PC-9 (cell line): Measurements from ENCODE around the gene GOLT1A. TPM values are rescaled to one million over a fixed set of nuclear protein-coding genes. Genes with fewer than 3 reads are reported as not detected.

Source experiments
- BruUV-seq: library from RNA; stranded (reverse); fragments of 400-500 nt; replicated peaks from 2 replicates; lab custom pipeline; 2021; lab: Mats Ljungman, UMichigan
- CTCF ChIA-PET: fragments of 300-600 bp; sonication (Branson Sonifier 250); formaldehyde crosslinking; loops from one replicate; lab custom pipeline; 2022; ENCODE audit warnings: antibody characterized with exemption; lab: Charles Lee
- POLR2A ChIA-PET: fragments of 300-600 bp; sonication (Branson Sonifier 250); formaldehyde crosslinking; loops from one replicate; lab custom pipeline; 2022; ENCODE audit warnings: antibody characterized with exemption; ENCODE audit not compliant: unreplicated experiment; lab: Charles Lee
- DNase-seq, 2 experiments: peaks; one replicate each; pipeline versions ENCODE4 v3.0.0 to v3.0.0-alpha.2; 2015 to 2022; ENCODE audit warnings: mixed read lengths in 1 of 2
- H2AFZ ChIP-seq: fragments of 200-600 bp; sonication (generic); 2 replicates; pipeline ENCODE4 v1.8.1; 2017; ENCODE audit warnings: antibody characterized with exemption
- H3F3A ChIP-seq: fragments of 200-600 bp; sonication (generic); 2 replicates; pipeline ENCODE4 v1.8.1; 2017; ENCODE audit warnings: antibody characterized with exemption, mild to moderate bottlenecking, low read depth; ENCODE audit not compliant: insufficient read depth
- H3K27ac ChIP-seq: fragments of 200-600 bp; sonication (generic); 2 replicates; pipeline ENCODE4 v1.6.1; 2016; ENCODE audit warnings: mixed run types
- H3K27me3 ChIP-seq: fragments of 200-600 bp; sonication (generic); 2 replicates; pipeline ENCODE4 v1.6.1; 2016; ENCODE audit warnings: low read depth, mixed run types; ENCODE audit not compliant: insufficient read depth
- H3K36me3 ChIP-seq: fragments of 200-600 bp; sonication (generic); 2 replicates; pipeline ENCODE4 v1.6.1; 2016; ENCODE audit warnings: low read depth, mixed run types
- H3K4me1 ChIP-seq: fragments of 200-600 bp; sonication (generic); replicated peaks from 2 replicates; pipeline ENCODE4 v1.6.1; 2016; ENCODE audit warnings: mixed run types; ENCODE audit not compliant: insufficient read depth
- H3K4me2 ChIP-seq: fragments of 200-600 bp; sonication (generic); 2 replicates; pipeline ENCODE4 v1.6.1; 2017; ENCODE audit warnings: mixed run types
- H3K4me3 ChIP-seq: fragments of 200-600 bp; sonication (generic); 2 replicates; pipeline ENCODE4 v1.6.1; 2016; ENCODE audit warnings: mixed run types
- H3K79me2 ChIP-seq: fragments of 200-600 bp; sonication (generic); 2 replicates; pipeline ENCODE4 v1.6.1; 2017; ENCODE audit warnings: low read depth, mixed run types
- H3K9me2 ChIP-seq: fragments of 200-600 bp; sonication (generic); 2 replicates; pipeline ENCODE4 v1.8.1; 2017; ENCODE audit warnings: mild to moderate bottlenecking; ENCODE audit not compliant: insufficient read depth
- H3K9me3 ChIP-seq: fragments of 200-600 bp; sonication (generic); 2 replicates; pipeline ENCODE4 v1.8.1; 2016; ENCODE audit warnings: low read depth; ENCODE audit not compliant: insufficient read depth
- H4K20me1 ChIP-seq: fragments of 200-600 bp; sonication (generic); 2 replicates; pipeline ENCODE4 v1.8.1; 2017; ENCODE audit not compliant: insufficient read depth
- EZH2 ChIP-seq: fragments of 200-600 bp; sonication (generic); IDR thresholded peaks from 2 replicates; pipeline ENCODE4 v1.8.0; 2017; ENCODE audit warnings: antibody characterized with exemption, low read depth
- intact Hi-C: fragments of 100-400 bp; cut with micrococcal nuclease; formaldehyde crosslinking; loops from one replicate; pipeline ENCODE4 v1.10.0; 2022; ENCODE audit not compliant: unreplicated experiment
- total RNA-seq: library from RNA; stranded (reverse); gene quantifications from 2 replicates; pipeline ENCODE4 v1.2.3, GENCODE V29; 2021
- TF ChIP-seq, protein P1 (sequence below): fragments of 200-600 bp; sonication (generic); conservative IDR thresholded peaks from 2 replicates; pipeline ENCODE4 v1.6.1; 2017; ENCODE audit warnings: mixed run types, antibody characterized with exemption, mild to moderate bottlenecking, moderate library complexity

GOLT1A gene
- total RNA-seq, 1 experiment from 2014 or later = 18.7 TPM

DNA sequence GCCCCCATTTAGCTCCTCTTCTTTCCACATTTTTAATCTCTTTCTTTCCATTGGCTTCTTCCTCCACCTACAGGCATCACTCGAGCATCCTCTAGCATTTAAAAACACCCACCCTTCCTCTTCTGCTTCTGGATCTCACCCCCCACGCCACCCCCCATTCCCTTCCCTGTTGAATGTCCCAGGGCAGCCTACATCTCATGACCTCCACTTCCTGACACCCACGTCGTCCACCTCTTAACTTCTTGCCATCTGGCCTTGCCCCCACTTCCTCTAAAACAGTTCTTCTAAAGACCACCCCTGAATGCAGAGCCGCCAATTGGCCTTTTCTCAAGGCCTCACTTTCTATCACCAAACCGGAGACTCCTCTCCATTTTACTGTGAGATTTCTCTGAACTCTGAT lies 55.8 kb downstream of the GOLT1A start:
- TF ChIP-seq, protein P1, sequence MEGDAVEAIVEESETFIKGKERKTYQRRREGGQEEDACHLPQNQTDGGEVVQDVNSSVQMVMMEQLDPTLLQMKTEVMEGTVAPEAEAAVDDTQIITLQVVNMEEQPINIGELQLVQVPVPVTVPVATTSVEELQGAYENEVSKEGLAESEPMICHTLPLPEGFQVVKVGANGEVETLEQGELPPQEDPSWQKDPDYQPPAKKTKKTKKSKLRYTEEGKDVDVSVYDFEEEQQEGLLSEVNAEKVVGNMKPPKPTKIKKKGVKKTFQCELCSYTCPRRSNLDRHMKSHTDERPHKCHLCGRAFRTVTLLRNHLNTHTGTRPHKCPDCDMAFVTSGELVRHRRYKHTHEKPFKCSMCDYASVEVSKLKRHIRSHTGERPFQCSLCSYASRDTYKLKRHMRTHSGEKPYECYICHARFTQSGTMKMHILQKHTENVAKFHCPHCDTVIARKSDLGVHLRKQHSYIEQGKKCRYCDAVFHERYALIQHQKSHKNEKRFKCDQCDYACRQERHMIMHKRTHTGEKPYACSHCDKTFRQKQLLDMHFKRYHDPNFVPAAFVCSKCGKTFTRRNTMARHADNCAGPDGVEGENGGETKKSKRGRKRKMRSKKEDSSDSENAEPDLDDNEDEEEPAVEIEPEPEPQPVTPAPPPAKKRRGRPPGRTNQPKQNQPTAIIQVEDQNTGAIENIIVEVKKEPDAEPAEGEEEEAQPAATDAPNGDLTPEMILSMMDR = no peak
- TF ChIP-seq EZH2 = no peak
- ChIA-PET CTCF (no interaction called here), POLR2A (interaction anchor here (0.7 kb wide), 1 partner anchor 26 kb away, joined by 4 read pairs; no protein-coding TSS in a partner anchor)
- no peaks in the 10 kb centered on the region for H3K9me3 ChIP-seq
- no peaks in the 10 kb centered on the region for H3K9me2 ChIP-seq
- no peak for DNase-seq
- intact Hi-C loops = no loop called here
- H3K4me3 ChIP-seq = no peak overlapping the region
- BruUV-seq = no TSS peak
- no peaks in the 10 kb centered on the region for H4K20me1 ChIP-seq
- peaks cover 7% of the 10 kb centered on the region; the same call in 1 of the 2 replicates for H3F3A ChIP-seq
- H3K36me3 ChIP-seq = no peaks in the 10 kb centered on the region
- H2AFZ ChIP-seq = no peak overlapping the region
- H3K79me2 ChIP-seq = no peaks in the 10 kb centered on the region
- H3K27me3 ChIP-seq = no peaks in the 10 kb centered on the region
- H3K27ac ChIP-seq = no peak overlapping the region
- peaks cover 22% of the 10 kb centered on the region for H3K4me1 ChIP-seq
- no peak overlapping the region for H3K4me2 ChIP-seq

DNA sequence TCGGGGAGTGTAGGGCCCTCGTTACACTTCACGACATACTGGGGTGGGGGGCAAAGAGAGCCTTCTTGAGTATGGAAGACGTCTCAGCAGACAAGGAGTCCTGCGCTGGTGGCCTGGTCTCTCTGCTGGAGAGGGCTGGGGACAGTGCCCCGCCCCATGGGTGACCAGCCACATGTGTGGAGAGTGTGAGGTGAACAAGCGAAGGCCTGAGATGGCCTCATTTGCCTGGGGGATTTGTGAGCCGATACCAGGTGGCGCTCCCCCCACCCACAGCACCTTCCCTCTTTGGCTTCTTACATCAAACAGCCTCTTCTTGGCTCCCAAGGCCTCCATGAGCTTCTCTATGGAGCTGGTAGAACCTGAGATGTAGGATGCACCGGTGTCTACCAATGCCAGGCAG lies 57.9 kb downstream of the GOLT1A start:
- peaks cover 11% of the 10 kb centered on the region for H3K4me1 ChIP-seq
- DNase-seq = no peak
- ChIA-PET CTCF (no interaction called here), POLR2A (no interaction called here)
- no peaks in the 10 kb centered on the region for H4K20me1 ChIP-seq
- H3K27me3 ChIP-seq = no peaks in the 10 kb centered on the region
- no peak overlapping the region for H2AFZ ChIP-seq
- no peaks in the 10 kb centered on the region for H3K79me2 ChIP-seq
- no peak overlapping the region for H3K4me2 ChIP-seq
- no peaks in the 10 kb centered on the region for H3K36me3 ChIP-seq
- H3F3A ChIP-seq = peaks cover 5% of the 10 kb centered on the region; the same call in 1 of the 2 replicates
- BruUV-seq = no TSS peak
- H3K9me3 ChIP-seq = no peaks in the 10 kb centered on the region
- no peak overlapping the region for H3K4me3 ChIP-seq
- H3K9me2 ChIP-seq = no peaks in the 10 kb centered on the region
- intact Hi-C loops = no loop called here
- TF ChIP-seq EZH2 = no peak
- TF ChIP-seq, protein P1 = no peak
- no peak overlapping the region for H3K27ac ChIP-seq

DNA sequence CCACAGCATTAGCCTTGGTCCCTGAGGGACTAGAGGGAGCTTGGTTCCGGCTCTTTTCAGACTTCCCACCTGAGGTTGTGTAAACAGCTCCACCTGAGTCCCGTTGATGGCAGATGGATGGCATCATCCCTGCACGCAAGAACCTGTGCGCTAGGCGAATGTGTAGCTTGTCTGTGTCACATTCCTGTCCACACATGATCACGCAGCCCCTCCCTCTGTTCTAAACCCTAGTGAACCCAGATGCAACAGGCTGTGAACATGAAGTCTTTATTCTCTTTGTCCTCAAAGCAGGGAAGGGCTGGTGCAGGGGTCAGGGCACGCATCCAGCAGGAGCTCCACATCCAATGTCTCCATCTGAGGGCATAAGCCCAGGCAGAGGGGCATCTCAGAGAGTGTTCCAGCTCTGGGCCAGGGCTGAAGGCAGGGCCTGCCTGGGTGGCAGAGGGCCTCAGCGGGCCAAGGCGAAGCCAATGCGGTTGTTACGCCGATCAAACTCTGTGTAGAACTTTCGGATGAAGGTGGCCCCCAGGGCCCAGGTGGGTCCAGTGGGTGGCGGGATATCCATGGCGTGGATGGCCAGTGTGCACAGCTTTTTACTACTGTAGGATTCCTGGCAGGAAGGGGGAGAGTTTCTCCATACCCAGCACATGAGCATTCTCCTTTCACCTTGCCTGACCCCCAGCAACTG lies 59.1 kb downstream of the GOLT1A start:
- no peaks in the 10 kb centered on the region for H4K20me1 ChIP-seq
- no peak overlapping the region for H3K4me2 ChIP-seq
- ChIA-PET POLR2A (no interaction called here), CTCF (no interaction called here)
- H3K27ac ChIP-seq = no peak overlapping the region
- peaks cover 5% of the 10 kb centered on the region; the same call in 1 of the 2 replicates for H3F3A ChIP-seq
- intact Hi-C loops = no loop called here
- no peaks in the 10 kb centered on the region for H3K27me3 ChIP-seq
- H3K36me3 ChIP-seq = no peaks in the 10 kb centered on the region
- BruUV-seq = no TSS peak
- no peaks in the 10 kb centered on the region for H3K9me3 ChIP-seq
- no peak overlapping the region for H2AFZ ChIP-seq
- TF ChIP-seq EZH2 = no peak
- TF ChIP-seq, protein P1 = no peak
- DNase-seq = no peak
- H3K4me3 ChIP-seq = no peak overlapping the region
- H3K79me2 ChIP-seq = no peaks in the 10 kb centered on the region
- no peaks in the 10 kb centered on the region for H3K9me2 ChIP-seq
- peaks cover 11% of the 10 kb centered on the region for H3K4me1 ChIP-seq
